Sigmoid colon (tissue), 3 donors: ENCODE measurements around the gene SNTG2.

ENCODE experiments used
- POLR2A ChIP-seq, 2 donors: fragments of 450-650 bp; IDR thresholded peaks; one replicate each; pipeline ENCODE4 v1.6.1; 2016; ENCODE audit warnings: antibody characterized with exemption in 2 of 2, mild to moderate bottlenecking in 2 of 2, moderate library complexity in 2 of 2
- TF ChIP-seq, protein P1 (sequence below), 4 experiments: fragments of 450-650 bp in 3 of 4; fragments of 200-600 bp in 1 of 4; IDR thresholded peaks; one replicate each; pipeline ENCODE4 v1.5.1; 2016 to 2019; ENCODE audit warnings: antibody characterized with exemption in 4 of 4, mild to moderate bottlenecking in 3 of 4, moderate library complexity in 2 of 4

DNA sequence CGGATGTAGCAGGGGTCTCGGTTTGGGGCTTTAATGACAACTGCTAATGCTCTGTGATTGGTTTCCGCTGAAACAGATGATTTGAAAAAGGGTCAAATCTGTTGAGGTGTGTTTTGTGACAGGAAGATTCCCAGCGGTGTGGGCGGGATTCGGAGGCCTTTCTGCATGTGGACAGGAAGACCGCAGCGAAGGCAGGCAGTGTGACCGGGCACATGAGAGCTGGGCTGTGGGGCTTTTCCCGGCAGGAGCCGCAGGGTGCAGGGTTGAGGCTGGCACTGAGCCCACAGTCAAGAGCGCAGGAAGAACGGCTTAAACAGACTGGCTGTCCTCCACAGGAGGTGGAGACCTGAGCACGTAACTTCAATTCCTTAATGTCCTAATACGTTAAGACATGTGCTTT, 282.6 kb downstream of the SNTG2 start:
- TF ChIP-seq POLR2A (IDR thresholded peaks at IDR 0.05) = no peak
- TF ChIP-seq, protein P1, sequence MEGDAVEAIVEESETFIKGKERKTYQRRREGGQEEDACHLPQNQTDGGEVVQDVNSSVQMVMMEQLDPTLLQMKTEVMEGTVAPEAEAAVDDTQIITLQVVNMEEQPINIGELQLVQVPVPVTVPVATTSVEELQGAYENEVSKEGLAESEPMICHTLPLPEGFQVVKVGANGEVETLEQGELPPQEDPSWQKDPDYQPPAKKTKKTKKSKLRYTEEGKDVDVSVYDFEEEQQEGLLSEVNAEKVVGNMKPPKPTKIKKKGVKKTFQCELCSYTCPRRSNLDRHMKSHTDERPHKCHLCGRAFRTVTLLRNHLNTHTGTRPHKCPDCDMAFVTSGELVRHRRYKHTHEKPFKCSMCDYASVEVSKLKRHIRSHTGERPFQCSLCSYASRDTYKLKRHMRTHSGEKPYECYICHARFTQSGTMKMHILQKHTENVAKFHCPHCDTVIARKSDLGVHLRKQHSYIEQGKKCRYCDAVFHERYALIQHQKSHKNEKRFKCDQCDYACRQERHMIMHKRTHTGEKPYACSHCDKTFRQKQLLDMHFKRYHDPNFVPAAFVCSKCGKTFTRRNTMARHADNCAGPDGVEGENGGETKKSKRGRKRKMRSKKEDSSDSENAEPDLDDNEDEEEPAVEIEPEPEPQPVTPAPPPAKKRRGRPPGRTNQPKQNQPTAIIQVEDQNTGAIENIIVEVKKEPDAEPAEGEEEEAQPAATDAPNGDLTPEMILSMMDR (IDR thresholded peaks at IDR 0.05) = no peak
